NCI-H526 treated with DMSO at 0.1 percent for 48 hours (cell line): ENCODE data around the gene NTN4.
"Not testable (repeated sequence)": the region's sequence is repeated elsewhere in the genome, so short reads cannot be mapped to it uniquely, and the experiment has no call there.

Experiments
- DNase-seq: peaks from one replicate; lab custom pipeline; 2025; lab: John Stamatoyannopoulos, UW

NTN4 gene

DNA sequence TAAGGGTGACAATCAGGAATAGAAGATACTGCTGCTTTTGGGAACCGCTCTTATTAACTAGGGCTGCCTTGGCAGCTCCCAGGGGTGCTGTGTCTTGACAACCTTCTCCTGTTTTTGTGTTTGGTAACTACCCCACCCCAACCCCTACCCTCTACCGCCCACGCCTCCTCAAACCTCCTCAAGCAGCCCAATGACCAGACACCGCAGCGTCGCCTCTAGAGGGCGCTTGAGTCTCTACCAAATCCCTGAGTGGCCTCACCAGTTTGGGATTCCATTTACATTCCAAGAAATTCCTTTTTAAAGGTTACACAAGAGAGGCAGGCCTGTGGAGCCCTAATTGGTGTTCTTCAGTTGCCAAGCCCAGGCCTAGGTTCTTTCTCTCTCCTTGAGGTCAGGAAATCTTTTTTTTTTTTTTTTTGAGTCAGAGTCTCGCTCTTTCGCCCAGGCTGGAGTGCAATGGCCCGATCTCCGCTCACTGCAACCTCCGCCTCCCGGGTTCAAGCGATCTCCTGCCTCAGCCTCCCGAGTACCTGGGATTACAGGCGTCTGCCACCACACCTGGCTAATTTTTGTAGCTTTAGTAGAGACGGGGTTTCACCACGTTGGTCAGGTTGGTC is 166.9 kb downstream of the NTN4 start:
- DNase-seq: no peak

DNA sequence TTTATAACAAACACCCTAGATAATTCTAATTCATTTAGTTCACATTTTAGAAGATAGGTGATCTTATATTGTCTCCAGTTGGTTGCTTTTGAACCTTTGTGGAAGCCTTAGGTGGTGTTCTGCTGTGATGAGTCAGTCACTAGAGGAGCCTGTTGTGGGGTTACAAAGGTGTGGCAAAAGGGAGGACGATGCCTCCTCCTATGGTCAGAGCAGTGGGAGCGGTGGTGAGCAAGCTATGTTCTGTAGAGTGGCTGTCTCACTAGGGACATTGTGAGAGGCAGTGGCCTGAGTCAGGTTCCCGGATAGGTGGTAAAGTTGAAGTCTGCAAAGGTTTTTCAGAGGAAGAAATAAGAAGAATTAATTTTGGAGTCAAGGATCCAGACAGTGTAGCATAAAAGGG is 167.7 kb downstream of the NTN4 start:
- DNase-seq: no peak

DNA sequence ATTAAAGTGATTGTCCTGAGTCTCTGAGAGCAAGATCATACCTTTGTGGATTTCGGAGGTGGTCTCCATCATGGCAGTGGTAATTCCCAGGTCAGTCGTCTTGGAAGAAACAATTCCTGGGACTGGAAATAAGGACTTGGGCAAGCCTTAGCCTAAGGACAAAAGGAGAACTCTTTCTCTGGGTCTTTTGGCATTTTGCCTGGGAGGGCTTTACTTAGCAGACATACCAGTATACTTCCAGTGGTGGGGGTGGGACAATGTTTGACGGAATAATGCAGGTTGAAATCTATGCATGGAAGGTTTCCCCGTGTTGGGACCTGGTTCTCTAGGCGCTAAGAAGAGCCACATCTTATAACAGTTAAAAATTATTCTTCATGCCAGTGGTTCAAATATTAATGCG is 168.8 kb downstream of the NTN4 start:
- no peak for DNase-seq

DNA sequence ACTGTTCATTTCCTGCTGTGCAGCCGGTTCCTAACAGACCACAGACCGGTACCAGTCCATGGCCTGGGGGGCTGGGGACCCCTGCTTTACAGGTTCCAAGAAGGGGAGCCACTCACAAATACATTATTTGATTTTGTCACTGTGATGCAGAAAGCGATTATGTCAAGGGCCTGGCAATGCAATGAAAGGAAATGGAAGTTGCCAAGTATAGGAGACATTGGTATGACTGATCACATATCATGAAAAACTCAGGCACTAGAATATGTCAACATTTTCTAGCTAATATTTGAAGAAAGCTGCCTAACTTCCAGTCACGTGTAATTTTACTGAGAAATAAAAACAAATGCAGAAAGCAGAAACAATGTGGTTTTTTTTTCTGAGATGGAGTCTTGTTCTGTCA is 170.4 kb downstream of the NTN4 start:
- DNase-seq: no peak

DNA sequence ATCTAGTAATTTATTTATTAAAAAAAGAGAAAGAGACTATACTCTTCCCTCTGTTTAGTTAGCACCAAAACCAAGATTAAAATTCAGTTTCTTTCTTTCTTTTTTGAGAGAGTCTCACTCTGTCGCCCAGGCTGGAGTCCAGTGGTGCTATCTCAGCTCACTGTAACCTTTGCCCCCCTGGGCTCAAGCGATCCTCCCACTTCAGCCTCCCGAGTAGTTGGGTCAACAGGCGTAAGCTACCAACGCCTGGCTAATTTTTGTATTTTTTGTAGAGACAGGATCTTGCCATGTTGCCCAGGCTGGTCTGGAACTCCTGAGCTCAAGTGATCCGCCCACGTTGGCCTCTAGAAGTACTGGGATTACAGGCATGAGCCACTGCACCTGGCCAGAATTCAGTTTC is 174.1 kb downstream of the NTN4 start:
- DNase-seq: not testable (repeated sequence)

DNA sequence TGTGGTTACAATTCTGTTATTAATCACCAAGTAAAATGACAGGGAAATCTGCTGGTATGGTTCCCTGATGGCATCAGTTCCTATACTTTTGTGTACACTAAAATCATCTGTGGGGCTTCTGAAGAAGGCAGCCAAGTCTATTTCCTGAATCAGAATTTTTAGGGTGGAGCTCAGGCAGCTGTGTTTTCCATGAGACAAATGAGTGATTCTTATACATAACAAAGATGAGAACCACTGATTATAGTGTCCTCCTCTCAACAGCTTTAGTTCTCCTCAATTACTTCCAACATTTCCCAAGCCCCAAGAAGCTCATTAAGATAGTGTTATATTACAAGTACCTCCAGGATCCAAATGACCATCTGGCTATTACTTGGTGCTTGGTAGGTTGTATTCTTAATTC is 174.8 kb downstream of the NTN4 start:
- DNase-seq: no peak

DNA sequence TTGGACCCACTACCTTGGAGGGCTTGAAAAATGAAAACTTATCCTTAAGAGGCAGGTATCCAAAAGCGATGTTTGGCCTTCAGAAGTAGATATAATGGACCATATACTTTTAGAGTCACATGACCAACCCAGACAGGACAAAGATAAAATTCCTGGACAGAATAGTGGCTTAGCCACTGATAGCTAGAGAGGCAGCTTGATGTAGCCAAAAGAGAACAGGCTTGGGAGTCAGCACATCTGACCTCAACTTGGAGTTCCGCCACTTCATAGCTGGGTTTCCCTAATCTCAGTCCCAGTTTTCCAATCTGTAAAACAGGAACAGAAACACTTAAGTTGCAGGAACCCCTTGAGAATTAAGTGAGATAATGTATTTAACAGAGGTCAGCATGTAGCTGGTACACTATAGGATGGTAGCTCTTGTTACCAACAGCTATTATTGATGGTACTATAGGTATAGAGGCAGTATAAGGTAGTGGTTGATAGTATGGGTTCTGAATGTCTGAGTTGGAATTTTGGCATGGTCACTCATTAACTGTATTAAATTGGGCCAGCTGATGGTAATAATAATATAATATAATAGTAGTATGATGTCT is 176.1 kb downstream of the NTN4 start:
- DNase-seq: no peak

DNA sequence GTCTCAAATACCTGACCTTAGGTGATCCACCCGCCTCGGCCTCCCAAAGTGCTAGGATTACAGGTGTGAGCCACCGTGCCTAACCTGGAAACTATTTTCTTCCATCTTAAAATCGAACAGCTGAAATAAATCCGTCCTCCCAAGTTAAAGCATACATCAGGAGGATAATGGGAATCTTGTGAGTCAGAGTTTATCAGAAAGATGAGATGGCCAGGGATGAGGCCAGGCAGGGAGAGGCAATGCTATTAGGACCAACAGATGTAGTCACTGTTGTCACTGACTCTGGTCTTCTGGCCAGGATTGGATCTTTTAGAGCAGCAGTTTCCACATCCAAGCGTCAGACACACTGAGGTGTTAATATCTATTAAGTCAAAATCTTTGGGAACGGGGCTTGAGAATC is 177.5 kb downstream of the NTN4 start:
- DNase-seq: no peak

DNA sequence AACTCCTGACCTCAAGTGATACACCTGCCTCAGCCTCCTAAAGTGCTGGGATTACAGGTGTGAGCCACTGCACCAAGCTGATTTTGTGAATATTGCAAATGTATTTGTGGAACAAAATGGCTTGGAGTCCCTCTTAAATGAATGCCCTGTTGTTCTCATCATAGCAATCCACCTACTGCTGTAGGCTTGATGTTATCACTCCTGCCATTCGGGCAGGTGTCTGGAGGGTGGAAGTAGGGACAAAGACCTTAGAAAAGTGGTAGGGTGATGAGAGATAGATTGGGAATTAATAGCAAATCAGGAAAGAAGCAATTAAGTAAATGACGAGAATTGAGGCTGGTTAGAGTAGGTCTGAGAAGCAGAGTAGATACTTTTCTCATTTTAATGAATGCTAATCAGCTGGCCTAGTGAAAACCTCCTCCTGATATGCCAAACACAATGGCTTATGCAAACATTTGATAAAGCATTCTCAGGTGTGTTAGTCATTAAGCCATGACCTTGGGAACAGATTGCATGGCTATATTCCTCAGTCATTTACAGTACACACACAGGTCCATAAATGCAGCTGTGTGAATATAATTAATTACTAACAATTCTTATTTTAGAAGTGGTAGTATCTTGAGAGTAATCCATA is 178.8 kb downstream of the NTN4 start:
- peak; percentile 85 for DNase-seq

DNA sequence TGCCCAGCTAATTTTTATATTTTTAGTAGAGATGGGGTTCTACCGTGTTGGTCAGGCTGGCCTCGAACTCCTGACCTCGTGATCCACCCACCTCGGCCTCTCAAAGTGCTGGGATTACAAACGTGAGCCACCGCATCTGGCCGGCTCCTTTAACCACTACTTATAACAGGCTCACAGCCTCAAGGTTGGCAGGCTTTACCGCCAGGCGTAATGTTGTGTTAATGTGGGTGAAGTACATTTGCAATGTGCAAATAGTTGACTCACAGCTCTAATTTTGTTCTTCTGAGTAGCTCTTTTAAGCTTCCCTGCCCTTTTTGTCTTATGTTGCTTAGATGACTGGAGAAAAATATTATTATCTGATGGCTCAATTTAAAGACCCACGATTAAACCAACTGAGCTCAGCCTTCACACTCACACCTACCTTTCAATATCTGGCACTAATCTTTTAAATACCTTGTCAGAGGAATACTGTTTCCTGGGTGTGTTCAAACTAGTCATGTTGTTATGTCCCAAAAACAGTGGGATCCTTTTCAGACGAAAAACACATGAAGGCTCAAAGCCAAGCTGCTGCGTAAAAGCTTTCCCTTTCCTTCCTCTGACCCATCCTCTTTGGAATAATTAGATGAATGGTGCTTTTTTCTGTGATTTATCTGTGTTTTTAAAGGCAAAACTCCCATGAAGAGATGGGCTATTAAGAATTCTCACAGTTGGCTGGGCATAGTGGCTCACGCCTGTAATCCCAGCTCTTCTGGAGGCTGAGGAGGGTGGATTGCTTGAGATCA is 182.1 kb downstream of the NTN4 start:
- DNase-seq: no peak
